Naive thymus-derived CD8-positive, alpha-beta T cell (primary cell): Measurements from ENCODE around the gene APOL1. TPM values are rescaled to one million over a fixed set of nuclear protein-coding genes. Genes with fewer than 3 reads are reported as not detected.
"Not testable (repeated sequence)": the region's sequence is repeated elsewhere in the genome, so short reads cannot be mapped to it uniquely, and the experiment has no call there.

Experiments used
- ATAC-seq, 2 donors: fragments of 150-1000 bp; cut with Tn5 transposase in 1 of 2; sonication (Bioruptor Pico), chemical (Tn5 transposase) in 1 of 2; 1 replicate in 1 of 2; 2 replicates in 1 of 2; pipeline ENCODE4 v1.10.0; 2021; ENCODE audit warnings: mild to moderate bottlenecking in 2 of 2, moderate library complexity in 2 of 2
- POLR2A ChIA-PET: fragments of 350-600 bp; sonication (Branson Sonifier 250); formaldehyde crosslinking; loops from one replicate; lab custom pipeline; 2021; ENCODE audit warnings: antibody characterized with exemption; lab: Charles Lee
- DNase-seq, 10 donors: peaks; one replicate each; pipeline versions ENCODE4 v3.0.0 to v3.0.0-alpha.2; 2020 to 2022
- H3K27ac Mint-ChIP-seq, 10 donors: one replicate each; pipeline ENCODE4 v1.8.0; 2020 to 2022; ENCODE audit warnings: mild to moderate bottlenecking in 10 of 10, mixed read lengths in 10 of 10, moderate library complexity in 4 of 10, inconsistent platforms in 1 of 10
- H3K27me3 Mint-ChIP-seq, 5 donors: one replicate each; pipeline ENCODE4 v1.8.0; 2021 to 2022; ENCODE audit warnings: mixed read lengths in 5 of 5
- H3K36me3 Mint-ChIP-seq, 3 donors: one replicate each; pipeline ENCODE4 v1.8.0; 2020 to 2022; ENCODE audit warnings: mixed read lengths in 3 of 3, mild to moderate bottlenecking in 2 of 3, inconsistent platforms in 1 of 3
- H3K4me1 Mint-ChIP-seq, 4 donors: one replicate each; pipeline ENCODE4 v1.8.0; 2021 to 2022; ENCODE audit warnings: mixed read lengths in 4 of 4
- H3K4me3 Mint-ChIP-seq, 10 donors: one replicate each; pipeline ENCODE4 v1.8.0; 2020 to 2022; ENCODE audit warnings: mild to moderate bottlenecking in 10 of 10, mixed read lengths in 10 of 10, moderate library complexity in 6 of 10, inconsistent platforms in 1 of 10
- H3K9me3 Mint-ChIP-seq, 9 donors: one replicate each; pipeline ENCODE4 v1.8.0; 2020 to 2022; ENCODE audit warnings: mixed read lengths in 9 of 9, mild to moderate bottlenecking in 3 of 9, inconsistent platforms in 1 of 9, moderate library complexity in 1 of 9
- polyA plus RNA-seq, 3 donors: library from polyadenylated mRNA; unstranded; fragments of 300-500 nt; fragmentation: Illumina TruSeq; gene quantifications; one replicate each; pipeline ENCODE4 v1.2.3, GENCODE V29; 2021
- total RNA-seq, 8 experiments: library from RNA in 2 of 8; stranded (reverse) in 2 of 8; gene quantifications; one replicate each; pipeline ENCODE4 v1.2.3 and lab custom pipeline; 2021 to 2026

APOL1 gene
- total RNA-seq = 10 to 100 TPM; 15.3 to 16.5 TPM
- polyA plus RNA-seq = 10 to 100 TPM in 1 of 3 donors, 1 to 10 TPM in 2; 3.3 to 11.8 (median 4.6) TPM
- 9.3 to 13.1 (median 10.4) reads per million in 6 experiments for total RNA-seq (lab: John Stamatoyannopoulos, UW)

- Mint-ChIP-seq H3K36me3 (peaks cover 0 to 21% (median 6%) of the 10 kb centered on the region in 3 donors), H3K27me3 (no peaks in the 10 kb centered on the region), H3K4me3 (peak within 1 kb of the TSS; percentile 90 to 98 (median 95)), H3K9me3 (peaks cover 0 to 5% (median 0%) of the 10 kb centered on the region in 9 donors), H3K27ac (peak within 1 kb of the TSS; percentile 90 to 98 (median 96)), H3K4me1 (peaks cover 29 to 49% (median 46%) of the 10 kb centered on the region in 4 donors)
- DNase-seq (peak in 6 of 10 donors; percentile 21 to 66 (median 49)), ATAC-seq (peak; percentile 91 to 95)
- POLR2A ChIA-PET = interaction anchor here (0.5 to 2.5 kb wide), 6 partner anchors 9 to 277 kb away, joined by 3 to 10 read pairs (median 3); partner anchors contain the start of gene APOL2
These were observed at the start of gene APOL1 for GRCh38 chr22:36252754-36253522. Gene APOL1, plus strand, starts transcription at chr22:36253133. Its CDS starts 1,823 bp downstream, at chr22:36254956.

- H3K27ac Mint-ChIP-seq, ATAC-seq, H3K4me3 Mint-ChIP-seq, H3K36me3 Mint-ChIP-seq, H3K9me3 Mint-ChIP-seq, DNase-seq, POLR2A ChIA-PET: not testable (repeated sequence)
- Mint-ChIP-seq H3K27me3 (peaks cover 5 to 15% (median 10%) of the 10 kb centered on the region in 5 donors), H3K4me1 (peaks cover under 1 to 21% (median 3%) of the 10 kb centered on the region in 4 donors)
These were observed 49.5 kb upstream of the APOL1 start for GRCh38 chr22:36203441-36203840.

GRCh38 chr22:36204001-36204631 is 48.8 kb upstream of the APOL1 start:
- peaks cover 5 to 17% (median 12%) of the 10 kb centered on the region in 5 donors for H3K27me3 Mint-ChIP-seq
- peak overlapping the region in 2 of 10 donors; percentile 56 to 57 for H3K4me3 Mint-ChIP-seq
- H3K4me1 Mint-ChIP-seq = peaks cover 0 to 22% (median 2%) of the 10 kb centered on the region in 4 donors
- H3K9me3 Mint-ChIP-seq = peaks cover 0 to 5% (median 0%) of the 10 kb centered on the region in 9 donors
- DNase-seq (no peak), ATAC-seq (no peak)
- peaks cover 0 to 2% (median 1%) of the 10 kb centered on the region in 3 donors for H3K36me3 Mint-ChIP-seq
- peak overlapping the region in 3 of 10 donors; percentile 16 to 81 (median 31) for H3K27ac Mint-ChIP-seq
- POLR2A ChIA-PET = no interaction called here

GRCh38 chr22:36204632-36205015 is 48.3 kb upstream of the APOL1 start:
- peak overlapping the region in 2 of 10 donors; percentile 56 to 57 for H3K4me3 Mint-ChIP-seq
- peaks cover 0 to 27% (median under 1%) of the 10 kb centered on the region in 4 donors for H3K4me1 Mint-ChIP-seq
- POLR2A ChIA-PET = no interaction called here
- H3K27me3 Mint-ChIP-seq = peaks cover 5 to 22% (median 12%) of the 10 kb centered on the region in 5 donors
- peak overlapping the region in 5 of 10 donors; percentile 0 to 81 (median 16) for H3K27ac Mint-ChIP-seq
- DNase-seq (no peak), ATAC-seq (no peak)
- H3K36me3 Mint-ChIP-seq = peaks cover 0 to 4% (median 3%) of the 10 kb centered on the region in 3 donors
- peaks cover 0 to 8% (median 0%) of the 10 kb centered on the region in 9 donors for H3K9me3 Mint-ChIP-seq

- H3K4me1 Mint-ChIP-seq = peaks cover 2 to 32% (median 5%) of the 10 kb centered on the region in 4 donors
- H3K4me3 Mint-ChIP-seq, ATAC-seq, H3K36me3 Mint-ChIP-seq, POLR2A ChIA-PET, DNase-seq, H3K27ac Mint-ChIP-seq: not testable (repeated sequence)
- H3K9me3 Mint-ChIP-seq = peaks cover 0 to 13% (median 0%) of the 10 kb centered on the region in 9 donors
- H3K27me3 Mint-ChIP-seq = peaks cover 5 to 22% (median 12%) of the 10 kb centered on the region in 5 donors
These were observed 47.4 kb upstream of the APOL1 start for GRCh38 chr22:36205573-36205972.

- peaks cover 0 to 13% (median 0%) of the 10 kb centered on the region in 9 donors for H3K9me3 Mint-ChIP-seq
- peaks cover 0 to 4% (median 3%) of the 10 kb centered on the region in 3 donors for H3K36me3 Mint-ChIP-seq
- ATAC-seq (no peak), DNase-seq (no peak)
- H3K27ac Mint-ChIP-seq = no peak overlapping the region
- peaks cover 7 to 39% (median 10%) of the 10 kb centered on the region in 4 donors for H3K4me1 Mint-ChIP-seq
- POLR2A ChIA-PET = no interaction called here
- H3K4me3 Mint-ChIP-seq = no peak overlapping the region
- peaks cover 5 to 22% (median 12%) of the 10 kb centered on the region in 5 donors for H3K27me3 Mint-ChIP-seq
These were observed 46.7 kb upstream of the APOL1 start for GRCh38 chr22:36206255-36206654.

GRCh38 chr22:36208162-36208765 is 44.7 kb upstream of the APOL1 start:
- peaks cover 10 to 50% (median 15%) of the 10 kb centered on the region in 4 donors for H3K4me1 Mint-ChIP-seq
- peaks cover 0 to 13% (median 0%) of the 10 kb centered on the region in 9 donors for H3K9me3 Mint-ChIP-seq
- peak overlapping the region in 1 of 10 donors; percentile 16 for H3K27ac Mint-ChIP-seq
- DNase-seq = no peak
- no peak overlapping the region for H3K4me3 Mint-ChIP-seq
- POLR2A ChIA-PET = no interaction called here
- H3K36me3 Mint-ChIP-seq = peaks cover 0 to 4% (median 3%) of the 10 kb centered on the region in 3 donors
- ATAC-seq = no peak
- peaks cover 0 to 22% (median 5%) of the 10 kb centered on the region in 5 donors for H3K27me3 Mint-ChIP-seq

GRCh38 chr22:36208914-36209313 is 44.0 kb upstream of the APOL1 start:
- POLR2A ChIA-PET = no interaction called here
- H3K9me3 Mint-ChIP-seq = peaks cover 0 to 13% (median 0%) of the 10 kb centered on the region in 9 donors
- DNase-seq (no peak), ATAC-seq (no peak)
- H3K27ac Mint-ChIP-seq = peak overlapping the region in 1 of 10 donors; percentile 16
- peaks cover 0 to 4% (median 3%) of the 10 kb centered on the region in 3 donors for H3K36me3 Mint-ChIP-seq
- H3K4me1 Mint-ChIP-seq = peaks cover 10 to 52% (median 15%) of the 10 kb centered on the region in 4 donors
- peaks cover 0 to 22% (median 7%) of the 10 kb centered on the region in 5 donors for H3K27me3 Mint-ChIP-seq
- no peak overlapping the region for H3K4me3 Mint-ChIP-seq

- H3K4me3 Mint-ChIP-seq, H3K27ac Mint-ChIP-seq, H3K36me3 Mint-ChIP-seq, ATAC-seq, DNase-seq, POLR2A ChIA-PET: not testable (repeated sequence)
- H3K27me3 Mint-ChIP-seq = peaks cover 0 to 17% (median 9%) of the 10 kb centered on the region in 5 donors
- H3K9me3 Mint-ChIP-seq = peaks cover 0 to 13% (median 0%) of the 10 kb centered on the region in 9 donors
- H3K4me1 Mint-ChIP-seq = peaks cover 9 to 47% (median 15%) of the 10 kb centered on the region in 4 donors
These were observed 43.4 kb upstream of the APOL1 start for GRCh38 chr22:36209488-36209908.

- DNase-seq (no peak), ATAC-seq (no peak)
- no peak overlapping the region for H3K4me3 Mint-ChIP-seq
- POLR2A ChIA-PET = no interaction called here
- H3K36me3 Mint-ChIP-seq = peaks cover 0 to 4% (median 3%) of the 10 kb centered on the region in 3 donors
- H3K27me3 Mint-ChIP-seq = peaks cover 0 to 15% (median 5%) of the 10 kb centered on the region in 5 donors
- H3K9me3 Mint-ChIP-seq = peaks cover 0 to 13% (median 0%) of the 10 kb centered on the region in 9 donors
- H3K27ac Mint-ChIP-seq = peak overlapping the region in 2 of 10 donors; percentile 28 to 29
- H3K4me1 Mint-ChIP-seq = peaks cover 8 to 42% (median 15%) of the 10 kb centered on the region in 4 donors
These were observed 42.7 kb upstream of the APOL1 start for GRCh38 chr22:36210224-36210623.

GRCh38 chr22:36211237-36211861 is 41.6 kb upstream of the APOL1 start:
- Mint-ChIP-seq H3K9me3 (peaks cover 0 to 13% (median 0%) of the 10 kb centered on the region in 9 donors), H3K27me3 (peaks cover 2 to 18% (median 8%) of the 10 kb centered on the region in 5 donors), H3K36me3 (peaks cover 0 to 4% (median 3%) of the 10 kb centered on the region in 3 donors), H3K4me1 (peaks cover 8 to 35% (median 15%) of the 10 kb centered on the region in 4 donors), H3K27ac (peak overlapping the region in 1 of 10 donors; percentile 43), H3K4me3 (peak overlapping the region in 6 of 10 donors; percentile 28 to 64 (median 46))
- POLR2A ChIA-PET = interaction anchor here (0.6 to 1.0 kb wide), 2 partner anchors 16 to 318 kb away, joined by 3 to 6 read pairs; partner anchors contain the start of gene EIF3D
- DNase-seq (no peak), ATAC-seq (peak; percentile 43 to 47)
